Stimulated activated memory B cell treated with anti-CD40 and anti-IgM and Interleukin-4, amounts not matched to agents 10 μg/mL and 1 μg/mL and 100 μg/mL, for 72 hours (primary cell): ENCODE measurements around the gene ZSWIM6.

ENCODE experiments used
- ATAC-seq: fragments of 150-1000 bp; cut with Tn5 transposase; 2 replicates; pipeline ENCODE4 v1.10.0; 2021
- H3K27ac Mint-ChIP-seq: one replicate; pipeline ENCODE4 v1.8.0; 2022; ENCODE audit warnings: mild to moderate bottlenecking, mixed read lengths
- H3K27me3 Mint-ChIP-seq: one replicate; pipeline ENCODE4 v1.8.0; 2022; ENCODE audit warnings: mixed read lengths
- H3K36me3 Mint-ChIP-seq: one replicate; pipeline ENCODE4 v1.8.0; 2022; ENCODE audit warnings: mixed read lengths
- H3K4me1 Mint-ChIP-seq: one replicate; pipeline ENCODE4 v1.8.0; 2022; ENCODE audit warnings: mixed read lengths
- H3K4me3 Mint-ChIP-seq: one replicate; pipeline ENCODE4 v1.8.0; 2022; ENCODE audit warnings: mild to moderate bottlenecking, moderate library complexity, mixed read lengths
- H3K9me3 Mint-ChIP-seq: one replicate; pipeline ENCODE4 v1.8.0; 2022; ENCODE audit warnings: mixed read lengths

The ZSWIM6 gene

DNA sequence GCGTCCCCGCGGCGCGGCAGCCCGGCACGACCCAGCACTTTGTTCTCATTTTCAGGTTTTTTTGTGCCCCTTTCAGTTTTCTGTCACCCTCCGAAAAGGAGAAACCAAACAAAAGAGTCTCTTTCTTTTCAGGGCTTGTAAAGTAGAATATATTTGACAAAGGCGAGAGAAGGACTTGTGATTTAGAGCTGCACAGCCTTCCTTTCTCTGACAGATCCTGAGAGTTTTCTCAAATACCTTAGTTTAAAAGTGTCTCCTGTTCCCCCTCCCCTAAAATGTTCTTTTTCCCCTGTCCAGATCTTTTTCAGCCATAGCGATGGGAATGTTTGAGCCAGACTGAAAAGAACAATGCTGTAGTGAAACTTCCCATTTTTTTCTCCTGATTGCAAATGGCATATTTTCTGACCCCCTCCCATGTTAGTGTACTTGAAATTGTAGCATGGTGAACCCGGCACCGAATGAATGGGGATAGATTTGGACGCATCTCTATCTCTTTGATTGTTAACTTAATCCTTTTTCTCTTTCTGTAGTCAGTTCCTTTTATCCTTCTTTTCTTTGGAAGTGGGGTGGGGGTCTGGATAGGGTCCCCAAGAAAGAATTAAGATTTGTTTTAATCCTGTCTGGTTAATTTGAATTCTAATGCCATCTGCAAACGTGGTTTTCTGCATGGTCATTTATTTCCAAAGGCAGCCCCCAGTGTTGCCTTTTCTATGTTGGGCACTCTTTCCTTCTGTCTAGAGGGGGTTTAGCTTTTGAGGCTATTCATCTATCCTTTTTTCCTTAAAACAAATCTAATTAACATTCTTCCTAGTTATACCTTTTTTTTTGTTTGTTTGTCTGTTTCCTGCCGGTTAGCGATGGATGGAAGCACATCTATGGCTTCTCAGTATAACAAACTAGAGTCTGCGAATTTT is 2.2 kb downstream of the ZSWIM6 start:
- H3K27me3 Mint-ChIP-seq, result no peaks in the 10 kb centered on the region
- peak overlapping the region; percentile 72 for H3K27ac Mint-ChIP-seq
- no peak for ATAC-seq
- peaks cover 50% of the 10 kb centered on the region for H3K4me1 Mint-ChIP-seq
- peaks cover 21% of the 10 kb centered on the region for H3K36me3 Mint-ChIP-seq
- no peaks in the 10 kb centered on the region for H3K9me3 Mint-ChIP-seq
- peak overlapping the region; percentile 86 for H3K4me3 Mint-ChIP-seq

DNA sequence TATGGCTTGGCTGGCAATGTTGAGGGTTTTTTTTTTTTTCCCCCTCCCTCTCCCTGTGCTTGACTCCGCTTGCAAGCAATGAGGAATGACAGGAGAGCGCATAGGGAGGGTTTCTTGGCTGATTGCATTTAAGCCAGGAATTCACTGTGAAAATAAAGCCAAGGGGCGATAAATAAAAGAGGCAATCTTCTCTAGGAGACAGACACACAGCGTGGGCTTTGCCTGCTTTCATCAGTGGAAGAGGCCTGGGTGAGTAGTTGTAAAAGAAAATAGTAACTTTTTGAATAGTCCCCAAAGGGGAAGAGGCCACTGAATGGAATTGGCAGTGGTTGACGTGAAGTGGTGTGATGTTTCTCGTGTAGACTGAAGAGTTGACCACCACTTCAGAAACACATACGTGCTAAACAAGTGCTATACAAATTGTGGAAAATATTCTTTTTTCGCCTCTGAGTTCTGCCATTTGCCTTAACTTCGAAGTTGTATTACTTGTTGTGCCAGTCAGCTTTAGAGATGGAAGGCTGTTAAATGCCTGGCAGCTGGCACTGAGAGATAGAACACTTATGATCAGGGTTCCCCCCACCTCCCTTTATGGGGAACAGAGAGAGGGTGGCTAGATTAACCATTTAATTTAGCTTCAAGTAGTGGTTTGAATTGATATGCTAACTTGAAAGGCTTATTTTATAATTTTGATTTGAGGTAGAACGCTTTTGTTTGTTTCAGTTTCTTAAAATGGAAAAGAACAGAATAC is 3.0 kb downstream of the ZSWIM6 start:
- Mint-ChIP-seq H3K27me3 (no peaks in the 10 kb centered on the region), H3K4me1 (peaks cover 47% of the 10 kb centered on the region), H3K4me3 (peak overlapping the region; percentile 86), H3K27ac (peak overlapping the region; percentile 72), H3K9me3 (no peaks in the 10 kb centered on the region), H3K36me3 (peaks cover 21% of the 10 kb centered on the region)
- ATAC-seq, result no peak

DNA sequence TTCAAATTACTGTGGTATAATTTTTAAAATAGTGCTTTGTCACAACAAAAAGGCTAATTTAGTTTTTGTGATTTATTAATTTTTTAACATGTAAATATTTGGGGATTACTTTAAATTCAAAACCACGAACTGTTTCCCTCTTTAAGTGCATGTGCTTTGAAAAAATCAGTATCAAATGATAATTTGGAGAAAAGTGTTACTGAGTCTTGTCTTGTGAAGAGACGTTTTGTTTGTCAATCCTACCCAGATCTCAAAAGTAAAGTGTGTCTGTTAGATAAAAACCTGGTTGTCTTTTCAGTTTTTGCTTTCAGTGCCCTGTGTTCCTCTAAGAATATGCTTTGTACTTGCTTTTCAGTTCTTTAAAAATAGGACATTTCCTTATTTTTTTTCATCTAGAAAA is 7.7 kb downstream of the ZSWIM6 start:
- Mint-ChIP-seq H3K36me3 (peaks cover 21% of the 10 kb centered on the region), H3K27ac (no peak overlapping the region), H3K9me3 (no peaks in the 10 kb centered on the region), H3K4me3 (no peak overlapping the region), H3K27me3 (no peaks in the 10 kb centered on the region), H3K4me1 (peaks cover 52% of the 10 kb centered on the region)
- no peak for ATAC-seq

DNA sequence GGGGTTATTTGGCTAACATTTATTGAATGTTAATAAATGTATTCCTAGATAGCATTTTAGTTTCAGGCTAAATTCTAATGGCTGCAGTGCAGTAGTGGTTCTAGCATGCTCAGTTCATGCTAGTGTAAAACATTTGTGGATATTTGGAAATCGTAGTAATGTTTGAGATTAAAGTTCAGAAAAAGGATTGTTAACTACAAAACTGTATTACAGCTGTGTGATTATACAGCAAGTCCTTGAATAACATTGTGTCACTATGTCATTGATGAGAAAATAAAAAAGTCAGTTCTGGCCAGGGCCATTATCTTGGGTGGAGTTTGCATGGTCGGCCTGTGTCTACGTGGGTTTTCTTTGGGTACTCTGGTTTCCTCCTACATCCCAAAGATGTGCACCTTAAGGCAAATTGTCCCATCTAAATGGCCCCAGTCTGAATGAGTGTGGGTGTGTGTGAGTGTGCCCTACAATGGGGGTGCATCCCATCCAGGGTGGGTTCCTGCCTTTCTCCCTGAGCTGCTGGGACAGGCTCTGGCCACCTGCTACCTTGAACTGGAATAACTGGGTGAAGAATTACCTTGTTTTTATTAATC is 8.8 kb downstream of the ZSWIM6 start:
- no peak for ATAC-seq

DNA sequence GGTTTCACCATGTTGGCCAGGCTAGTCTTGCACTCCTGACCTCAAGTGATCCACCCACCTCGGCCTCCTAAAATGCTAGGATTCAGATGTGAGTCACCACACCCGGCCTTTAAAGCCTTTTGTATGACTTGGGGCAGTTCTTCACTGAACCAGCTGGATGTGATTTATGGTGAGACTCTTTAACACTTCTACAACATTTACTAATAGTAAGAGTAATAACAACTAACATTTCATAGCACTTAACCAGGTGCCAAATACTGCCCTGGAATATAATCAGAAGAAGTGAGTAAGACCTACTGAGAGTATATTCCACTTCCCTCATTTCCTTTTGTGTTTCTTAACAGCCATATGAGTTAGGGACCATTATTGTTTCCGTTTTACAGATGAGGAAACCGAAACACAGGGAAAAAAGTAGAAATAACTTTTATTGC is 10.0 kb downstream of the ZSWIM6 start:
- Mint-ChIP-seq H3K27me3 (no peaks in the 10 kb centered on the region), H3K27ac (no peak overlapping the region), H3K4me1 (peaks cover 36% of the 10 kb centered on the region), H3K4me3 (no peak overlapping the region), H3K36me3 (peaks cover 8% of the 10 kb centered on the region), H3K9me3 (no peaks in the 10 kb centered on the region)
- no peak for ATAC-seq

More for the DNA sequence above, 8.8 kb downstream of the ZSWIM6 start:
- Mint-ChIP-seq H3K27ac (no peak overlapping the region), H3K27me3 (no peaks in the 10 kb centered on the region), H3K36me3 (peaks cover 20% of the 10 kb centered on the region), H3K9me3 (no peaks in the 10 kb centered on the region), H3K4me1 (peaks cover 42% of the 10 kb centered on the region), H3K4me3 (no peak overlapping the region)

DNA sequence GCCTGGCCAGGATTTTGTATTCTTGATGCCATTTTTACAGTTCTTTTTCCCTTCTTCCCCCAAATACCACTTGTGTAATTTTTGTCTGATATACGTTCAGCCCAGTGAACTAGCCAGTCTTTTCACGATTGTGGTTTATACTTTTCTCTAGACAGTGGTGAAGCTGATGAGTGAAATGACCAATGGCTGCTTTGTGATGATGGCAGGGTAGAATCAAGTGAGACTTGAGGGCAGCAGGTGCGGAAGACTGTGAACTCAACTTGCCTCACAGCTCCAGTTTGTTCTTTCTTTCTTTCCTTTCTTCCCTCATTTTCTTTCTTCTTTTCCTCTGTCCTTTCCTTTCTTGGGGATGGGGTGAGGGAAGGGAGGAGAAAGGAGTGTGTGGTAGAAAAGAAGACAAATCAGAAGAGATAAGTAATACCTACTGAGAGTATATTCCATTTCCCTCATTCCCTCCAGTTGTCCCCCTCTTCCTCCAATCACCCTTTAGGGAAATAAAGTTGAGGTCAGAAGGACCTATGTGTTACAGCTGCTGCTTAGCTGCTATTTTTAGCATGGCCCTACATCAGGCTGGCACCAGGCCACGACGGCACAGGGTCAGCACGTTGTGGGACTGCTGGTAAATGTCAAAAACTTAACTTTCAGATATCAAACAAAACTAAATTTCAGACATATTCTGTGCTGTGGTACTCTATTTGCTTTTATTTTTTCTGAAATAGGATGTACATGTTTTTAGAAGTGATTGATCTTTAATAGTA is 12.3 kb downstream of the ZSWIM6 start:
- H3K36me3 Mint-ChIP-seq, result no peaks in the 10 kb centered on the region
- no peak for ATAC-seq

DNA sequence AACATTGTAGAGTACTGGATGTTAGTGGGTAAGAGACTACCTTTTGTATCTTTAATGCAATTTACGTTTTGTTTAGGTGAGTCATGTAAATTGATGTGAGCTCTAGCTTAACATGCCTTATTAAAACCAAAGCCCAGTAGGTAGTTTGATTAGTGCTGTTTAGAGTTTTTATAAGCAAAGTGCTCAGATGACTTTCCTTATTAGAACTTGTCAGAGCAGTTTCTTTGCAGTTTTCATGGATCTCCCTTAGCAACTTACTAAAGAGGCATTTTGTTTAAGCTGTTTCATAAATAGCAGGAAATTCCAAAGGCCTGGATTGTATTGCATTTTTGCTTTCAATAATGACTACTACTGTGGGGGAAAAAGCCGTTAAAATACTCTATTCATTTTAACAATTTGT is 14.5 kb downstream of the ZSWIM6 start:
- H3K9me3 Mint-ChIP-seq, result no peaks in the 10 kb centered on the region
- no peak overlapping the region for H3K4me3 Mint-ChIP-seq
- no peak for ATAC-seq
- H3K27ac Mint-ChIP-seq, result no peak overlapping the region
- no peaks in the 10 kb centered on the region for H3K36me3 Mint-ChIP-seq
- H3K27me3 Mint-ChIP-seq, result no peaks in the 10 kb centered on the region
- H3K4me1 Mint-ChIP-seq, result peaks cover 53% of the 10 kb centered on the region

More for the DNA sequence above, 12.3 kb downstream of the ZSWIM6 start:
- Mint-ChIP-seq H3K4me3 (no peak overlapping the region), H3K4me1 (peaks cover 51% of the 10 kb centered on the region), H3K9me3 (no peaks in the 10 kb centered on the region), H3K27ac (no peak overlapping the region), H3K27me3 (no peaks in the 10 kb centered on the region)

DNA sequence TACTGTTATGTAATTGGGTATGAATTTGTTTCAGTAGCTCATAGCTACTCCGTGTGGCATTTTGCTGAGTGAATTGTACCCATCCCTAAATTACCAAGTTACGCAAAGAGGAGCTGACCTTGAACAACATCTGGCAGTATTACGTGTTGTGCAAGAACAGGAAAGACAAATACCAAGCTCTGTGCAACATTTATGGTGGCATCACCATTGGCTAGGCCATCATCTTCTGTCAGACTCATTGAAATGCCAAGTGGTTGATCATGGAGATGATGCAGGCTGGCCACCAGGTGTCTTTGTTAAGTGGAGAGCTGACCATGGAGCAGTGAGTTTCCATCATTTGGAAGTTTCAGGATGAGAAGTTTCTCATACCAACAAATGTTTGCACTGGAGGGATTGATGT is 15.0 kb downstream of the ZSWIM6 start:
- Mint-ChIP-seq H3K27me3 (no peaks in the 10 kb centered on the region), H3K9me3 (no peaks in the 10 kb centered on the region), H3K4me3 (no peak overlapping the region), H3K4me1 (peaks cover 58% of the 10 kb centered on the region), H3K36me3 (no peaks in the 10 kb centered on the region), H3K27ac (no peak overlapping the region)
- ATAC-seq, result no peak

DNA sequence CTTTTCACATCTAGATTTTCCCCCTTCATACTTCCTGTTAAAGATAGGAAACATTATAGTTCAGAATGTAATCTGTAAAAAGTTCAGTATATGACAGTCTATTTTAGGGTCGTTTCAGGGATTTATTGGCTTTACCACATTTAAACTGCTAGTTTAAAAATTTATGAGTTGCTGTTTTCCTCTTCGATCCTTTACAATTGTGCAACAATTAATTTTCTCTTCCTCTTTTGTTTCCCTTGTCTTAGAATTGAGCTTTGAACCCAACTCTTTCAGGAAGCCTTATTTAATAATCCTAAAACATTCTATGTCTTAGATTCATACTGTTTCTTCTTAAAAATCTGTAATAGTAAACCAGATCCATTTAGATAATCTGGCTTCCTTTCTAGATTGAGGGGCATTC is 16.4 kb downstream of the ZSWIM6 start:
- peaks cover 68% of the 10 kb centered on the region for H3K4me1 Mint-ChIP-seq
- H3K9me3 Mint-ChIP-seq, result no peaks in the 10 kb centered on the region
- H3K36me3 Mint-ChIP-seq, result no peaks in the 10 kb centered on the region
- no peak overlapping the region for H3K4me3 Mint-ChIP-seq
- H3K27me3 Mint-ChIP-seq, result no peaks in the 10 kb centered on the region
- ATAC-seq, result no peak
- H3K27ac Mint-ChIP-seq, result no peak overlapping the region

DNA sequence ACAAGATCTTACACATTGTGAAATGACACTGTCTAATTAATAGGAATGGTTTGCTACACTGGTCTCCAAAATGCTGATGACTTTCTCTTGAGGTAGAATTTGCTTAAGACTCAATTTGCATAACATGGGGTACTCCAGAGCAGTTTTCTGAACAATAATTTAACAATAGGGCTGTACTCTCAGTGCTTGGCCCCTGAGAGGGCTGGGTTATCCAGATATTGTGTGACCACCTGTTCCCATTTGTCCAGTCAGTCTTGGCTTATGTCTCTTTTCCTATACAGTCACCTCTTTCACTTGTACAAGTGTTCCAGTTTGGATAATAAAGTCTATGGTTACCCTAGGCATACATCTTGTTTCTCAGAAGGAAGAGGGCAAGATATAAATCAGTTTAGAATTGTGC is 17.9 kb downstream of the ZSWIM6 start:
- Mint-ChIP-seq H3K9me3 (no peaks in the 10 kb centered on the region), H3K36me3 (no peaks in the 10 kb centered on the region), H3K4me3 (no peak overlapping the region), H3K27me3 (no peaks in the 10 kb centered on the region), H3K4me1 (peaks cover 61% of the 10 kb centered on the region), H3K27ac (no peak overlapping the region)
- ATAC-seq, result no peak

DNA sequence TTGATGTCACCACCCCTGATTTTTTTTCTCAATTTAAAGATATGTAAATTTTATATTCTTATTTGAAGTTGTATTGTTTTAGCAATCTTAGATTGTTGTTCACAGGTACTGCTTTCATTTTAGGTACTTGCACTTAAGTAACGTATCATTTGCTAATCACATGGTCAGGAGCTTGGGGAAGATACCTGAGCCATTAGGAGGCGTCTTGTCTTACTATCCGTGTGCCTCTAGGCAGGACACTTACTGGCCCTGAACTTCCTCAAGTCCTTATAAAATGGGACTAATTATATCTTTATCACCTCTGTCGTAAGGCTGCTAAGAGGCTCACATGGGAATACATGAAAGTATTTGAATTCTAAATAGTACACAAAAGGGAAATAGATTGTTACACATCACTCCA is 18.5 kb downstream of the ZSWIM6 start:
- Mint-ChIP-seq H3K27me3 (no peaks in the 10 kb centered on the region), H3K27ac (no peak overlapping the region), H3K36me3 (no peaks in the 10 kb centered on the region), H3K9me3 (no peaks in the 10 kb centered on the region), H3K4me3 (no peak overlapping the region), H3K4me1 (peaks cover 61% of the 10 kb centered on the region)
- ATAC-seq, result no peak

DNA sequence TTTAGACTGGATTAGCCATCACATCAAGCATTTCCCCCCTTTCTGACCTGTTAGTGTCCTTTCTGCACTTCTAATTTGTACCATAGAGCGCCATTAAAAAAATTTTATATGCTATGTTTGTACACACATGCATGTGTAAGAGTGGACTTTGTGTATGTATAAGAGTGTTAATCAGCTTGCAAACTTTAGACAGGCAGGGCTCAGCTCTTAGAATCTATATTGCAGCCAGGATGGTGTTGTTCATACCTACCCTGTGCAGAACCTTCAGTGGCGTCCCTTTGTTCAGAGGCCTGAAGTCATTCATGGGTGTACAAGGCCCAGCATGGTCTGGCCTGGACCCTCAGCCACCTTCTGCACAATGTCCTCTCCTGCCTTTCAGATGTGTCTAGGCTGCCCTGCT is 19.7 kb downstream of the ZSWIM6 start:
- H3K27me3 Mint-ChIP-seq, result no peaks in the 10 kb centered on the region
- H3K9me3 Mint-ChIP-seq, result no peaks in the 10 kb centered on the region
- peaks cover 61% of the 10 kb centered on the region for H3K4me1 Mint-ChIP-seq
- no peak overlapping the region for H3K4me3 Mint-ChIP-seq
- no peak for ATAC-seq
- no peaks in the 10 kb centered on the region for H3K36me3 Mint-ChIP-seq
- H3K27ac Mint-ChIP-seq, result no peak overlapping the region

DNA sequence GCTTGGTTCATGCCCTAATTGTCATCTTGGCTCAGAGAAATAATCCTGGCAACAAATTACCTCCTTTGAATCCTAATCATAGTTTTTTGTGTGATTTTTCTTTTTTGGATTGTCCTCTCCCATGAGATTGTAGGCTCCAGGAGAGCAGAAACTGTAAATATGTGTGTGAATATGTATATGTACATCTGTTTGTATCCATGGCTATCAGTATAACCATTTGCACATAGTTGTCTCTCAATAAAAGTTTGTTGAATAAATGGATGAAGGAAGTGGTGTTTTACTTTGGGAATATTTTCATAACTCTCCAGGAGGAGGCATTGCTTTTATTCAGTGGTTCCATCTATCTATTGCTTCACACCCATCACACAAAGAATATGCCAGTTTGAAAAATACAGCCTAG is 20.1 kb downstream of the ZSWIM6 start:
- peaks cover 58% of the 10 kb centered on the region for H3K4me1 Mint-ChIP-seq
- H3K4me3 Mint-ChIP-seq, result no peak overlapping the region
- H3K27me3 Mint-ChIP-seq, result no peaks in the 10 kb centered on the region
- no peak overlapping the region for H3K27ac Mint-ChIP-seq
- H3K9me3 Mint-ChIP-seq, result peaks cover 3% of the 10 kb centered on the region
- H3K36me3 Mint-ChIP-seq, result peaks cover 3% of the 10 kb centered on the region
- no peak for ATAC-seq

DNA sequence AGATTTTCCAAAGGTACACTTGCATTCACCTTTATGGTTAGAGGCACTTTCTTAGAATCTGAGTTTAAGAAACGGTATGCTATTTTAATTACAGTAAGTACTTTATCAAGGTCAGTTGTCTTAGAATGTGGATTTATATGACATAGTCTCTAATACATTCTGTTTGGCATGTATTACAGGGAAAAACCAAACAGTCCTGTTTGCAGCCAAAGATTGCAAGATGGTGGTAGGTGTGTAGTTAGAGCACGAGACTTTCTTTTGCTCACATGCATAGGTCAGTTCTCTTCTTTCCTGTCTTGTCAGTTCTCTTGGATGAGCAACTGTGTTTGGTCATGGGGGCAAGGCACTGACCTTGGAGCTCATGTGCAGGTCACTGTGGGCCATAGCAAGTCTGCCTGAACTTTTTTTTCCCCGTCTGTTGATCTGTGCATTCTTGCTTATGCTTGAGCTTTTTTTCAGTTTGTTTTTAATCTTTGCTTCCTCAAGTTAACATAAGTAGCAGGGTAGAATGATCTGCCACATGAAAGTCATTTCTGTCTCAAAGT is 20.6 kb downstream of the ZSWIM6 start:
- peaks cover 53% of the 10 kb centered on the region for H3K4me1 Mint-ChIP-seq
- H3K27ac Mint-ChIP-seq, result no peak overlapping the region
- H3K36me3 Mint-ChIP-seq, result peaks cover 5% of the 10 kb centered on the region
- ATAC-seq, result no peak
- no peak overlapping the region for H3K4me3 Mint-ChIP-seq
- H3K27me3 Mint-ChIP-seq, result no peaks in the 10 kb centered on the region
- H3K9me3 Mint-ChIP-seq, result peaks cover 4% of the 10 kb centered on the region

DNA sequence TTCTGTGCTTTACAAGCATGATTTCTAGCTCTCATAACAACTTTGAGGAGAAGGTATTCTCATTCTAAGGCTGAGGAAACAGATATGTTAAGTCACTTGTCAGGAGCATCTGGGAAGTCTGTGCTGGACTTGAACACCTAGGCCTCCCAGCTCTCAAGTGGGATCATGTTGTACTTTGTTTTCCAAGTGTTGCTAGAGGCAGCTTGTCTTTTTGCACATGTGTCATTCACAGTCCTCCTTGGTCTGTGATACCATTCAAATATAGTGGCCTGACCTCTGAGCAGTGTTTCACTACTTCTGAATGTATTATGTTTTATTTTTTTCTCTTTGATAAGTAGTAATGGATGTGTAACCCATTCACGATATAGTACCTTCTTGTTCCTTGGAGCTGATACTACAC is 21.2 kb downstream of the ZSWIM6 start:
- Mint-ChIP-seq H3K27ac (no peak overlapping the region), H3K4me3 (no peak overlapping the region), H3K9me3 (peaks cover 8% of the 10 kb centered on the region), H3K36me3 (peaks cover 11% of the 10 kb centered on the region), H3K4me1 (peaks cover 51% of the 10 kb centered on the region), H3K27me3 (no peaks in the 10 kb centered on the region)
- no peak for ATAC-seq
